Esophagus muscularis mucosa (tissue), 4 donors: Measurements from ENCODE around the gene DCST2. TPM values are rescaled to one million over a fixed set of nuclear protein-coding genes. Genes with fewer than 3 reads are reported as not detected.

Experiments used
- DNase-seq: peaks from one replicate; pipeline ENCODE4 v3.0.0-alpha.2; 2017; ENCODE audit errors: extremely low spot score
- H3K27ac ChIP-seq, 4 donors: fragments of 200-600 bp; sonication (generic); replicated peaks in 1 of 4; 1 replicate in 3 of 4; 2 replicates in 1 of 4; pipeline ENCODE4 v1.5.1; 2016 to 2019; ENCODE audit warnings: mild to moderate bottlenecking in 1 of 4
- H3K27me3 ChIP-seq, 4 donors: fragments of 200-600 bp; sonication (generic); one replicate each; pipeline versions ENCODE4 v1.5.1 to v1.6.0; 2016 to 2019
- H3K36me3 ChIP-seq, 4 donors: fragments of 200-600 bp; sonication (generic); one replicate each; pipeline ENCODE4 v1.5.1; 2016 to 2019
- H3K4me1 ChIP-seq, 4 donors: fragments of 200-600 bp; sonication (generic); one replicate each; pipeline ENCODE4 v1.5.1; 2016 to 2019
- H3K4me3 ChIP-seq, 4 donors: fragments of 200-600 bp; sonication (generic); 1 replicate in 2 of 4; 2 replicates in 2 of 4; pipeline ENCODE4 v1.5.1; 2016 to 2019; ENCODE audit warnings: mild to moderate bottlenecking in 4 of 4, moderate library complexity in 1 of 4
- H3K9me3 ChIP-seq, 4 donors: fragments of 200-600 bp; sonication (generic); 1 replicate in 3 of 4; 2 replicates in 1 of 4; pipeline ENCODE4 v1.5.1; 2016 to 2019
- EP300 ChIP-seq: sonication (generic); formaldehyde crosslinking; IDR thresholded peaks from one replicate; pipeline ENCODE4 v1.6.1; 2017; ENCODE audit warnings: antibody characterized with exemption
- POLR2A ChIP-seq: fragments of 450-650 bp; IDR thresholded peaks from one replicate; pipeline ENCODE4 v1.6.1; 2017; ENCODE audit warnings: antibody characterized with exemption, moderate library complexity, mild to moderate bottlenecking, low read depth
- POLR2AphosphoS5 ChIP-seq, 2 donors: sonication (generic); formaldehyde crosslinking; IDR thresholded peaks; one replicate each; pipeline ENCODE4 v1.6.1; 2017; ENCODE audit warnings: antibody characterized with exemption in 2 of 2
- WGBS: methylation state at CpG from one replicate; pipeline ENCODE4 v1.1.5; 2018; 5-methylcytosine and 5-hydroxymethylcytosine counted together
- intact Hi-C: fragments of 100-400 bp; cut with DNase I; formaldehyde crosslinking; loops from one replicate; pipeline ENCODE4 v1.15.1; 2023
- total RNA-seq, 4 donors: library from RNA; depleted of rRNA; stranded (reverse); fragments of >200 nt; gene quantifications; one replicate each; pipeline versions ENCODE4 v1.1.0 to v1.2.1, GENCODE V29; 2016
- TF ChIP-seq, protein P1 (sequence below), 3 experiments: fragments of 200-600 bp in 2 of 3; fragments of 450-650 bp in 1 of 3; sonication (generic) in 2 of 3; IDR thresholded peaks; one replicate each; pipeline ENCODE4 v1.5.1; 2017 to 2019; ENCODE audit warnings: antibody characterized with exemption in 3 of 3, mild to moderate bottlenecking in 2 of 3, moderate library complexity in 1 of 3

The DCST2 gene
- total RNA-seq, 4 donors from 2014 or later: 0.11 to 0.19 TPM; not detected in 2

GRCh38 chr1:155023627-155024026, 10.0 kb downstream of the DCST2 start:
- TF ChIP-seq, protein P1, sequence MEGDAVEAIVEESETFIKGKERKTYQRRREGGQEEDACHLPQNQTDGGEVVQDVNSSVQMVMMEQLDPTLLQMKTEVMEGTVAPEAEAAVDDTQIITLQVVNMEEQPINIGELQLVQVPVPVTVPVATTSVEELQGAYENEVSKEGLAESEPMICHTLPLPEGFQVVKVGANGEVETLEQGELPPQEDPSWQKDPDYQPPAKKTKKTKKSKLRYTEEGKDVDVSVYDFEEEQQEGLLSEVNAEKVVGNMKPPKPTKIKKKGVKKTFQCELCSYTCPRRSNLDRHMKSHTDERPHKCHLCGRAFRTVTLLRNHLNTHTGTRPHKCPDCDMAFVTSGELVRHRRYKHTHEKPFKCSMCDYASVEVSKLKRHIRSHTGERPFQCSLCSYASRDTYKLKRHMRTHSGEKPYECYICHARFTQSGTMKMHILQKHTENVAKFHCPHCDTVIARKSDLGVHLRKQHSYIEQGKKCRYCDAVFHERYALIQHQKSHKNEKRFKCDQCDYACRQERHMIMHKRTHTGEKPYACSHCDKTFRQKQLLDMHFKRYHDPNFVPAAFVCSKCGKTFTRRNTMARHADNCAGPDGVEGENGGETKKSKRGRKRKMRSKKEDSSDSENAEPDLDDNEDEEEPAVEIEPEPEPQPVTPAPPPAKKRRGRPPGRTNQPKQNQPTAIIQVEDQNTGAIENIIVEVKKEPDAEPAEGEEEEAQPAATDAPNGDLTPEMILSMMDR (IDR thresholded peaks at IDR 0.05): no peak
- TF ChIP-seq EP300: no peak
- no peak for TF ChIP-seq POLR2A
- TF ChIP-seq POLR2AphosphoS5 (IDR thresholded peaks at IDR 0.05): no peak
- intact Hi-C loops: no loop called here
- DNase-seq: no peak
- no peaks in the 10 kb centered on the region for H3K9me3 ChIP-seq
- no peaks in the 10 kb centered on the region for H3K36me3 ChIP-seq
- H3K27ac ChIP-seq: no peak overlapping the region
- peaks cover 0 to 5% (median under 1%) of the 10 kb centered on the region in 4 donors for H3K4me1 ChIP-seq
- WGBS: 80% methylated on average over 5 of the region's 5 CpGs
- no peak overlapping the region for H3K4me3 ChIP-seq
- no peaks in the 10 kb centered on the region for H3K27me3 ChIP-seq

GRCh38 chr1:155022927-155023236, 10.7 kb downstream of the DCST2 start:
- Histone ChIP-seq H3K27ac (no peak overlapping the region), H3K27me3 (no peaks in the 10 kb centered on the region), H3K9me3 (no peaks in the 10 kb centered on the region), H3K36me3 (no peaks in the 10 kb centered on the region), H3K4me1 (peaks cover 5 to 13% (median 8%) of the 10 kb centered on the region in 4 donors), H3K4me3 (no peak overlapping the region)
- TF ChIP-seq EP300: no peak
- TF ChIP-seq POLR2A: no peak
- TF ChIP-seq, protein P1 (IDR thresholded peaks at IDR 0.05): no peak
- no peak for TF ChIP-seq POLR2AphosphoS5 (IDR thresholded peaks at IDR 0.05)
- WGBS: 72% methylated on average over 4 of the region's 4 CpGs
- no peak for DNase-seq
- intact Hi-C loops: no loop called here

GRCh38 chr1:155022136-155022926, 11.2 kb downstream of the DCST2 start:
- no peak overlapping the region for H3K27ac ChIP-seq
- intact Hi-C loops: no loop called here
- H3K27me3 ChIP-seq: no peaks in the 10 kb centered on the region
- TF ChIP-seq POLR2A (no peak), EP300 (no peak), POLR2AphosphoS5 (IDR thresholded peaks at IDR 0.05) (no peak)
- TF ChIP-seq, protein P1 (IDR thresholded peaks at IDR 0.05): no peak
- H3K36me3 ChIP-seq: no peaks in the 10 kb centered on the region
- H3K9me3 ChIP-seq: no peaks in the 10 kb centered on the region
- peaks cover 8 to 18% (median 14%) of the 10 kb centered on the region in 4 donors for H3K4me1 ChIP-seq
- no peak for DNase-seq
- WGBS: 92% methylated on average over 8 of the region's 8 CpGs
- H3K4me3 ChIP-seq: no peak overlapping the region

- H3K9me3 ChIP-seq: no peaks in the 10 kb centered on the region
- H3K4me3 ChIP-seq: no peak overlapping the region
- H3K4me1 ChIP-seq: peaks cover 16 to 32% (median 25%) of the 10 kb centered on the region in 4 donors
- no peak for TF ChIP-seq EP300
- no peak for TF ChIP-seq POLR2A
- TF ChIP-seq, protein P1 (IDR thresholded peaks at IDR 0.05): no peak
- TF ChIP-seq POLR2AphosphoS5 (IDR thresholded peaks at IDR 0.05): no peak
- H3K27me3 ChIP-seq: no peaks in the 10 kb centered on the region
- peaks cover 7 to 21% (median 15%) of the 10 kb centered on the region in 4 donors for H3K36me3 ChIP-seq
- intact Hi-C loops: loop anchor here (5.0 kb wide), 2 partner anchors 57 to 82 kb away; partner anchors contain the start of genes PMVK and PYGO2
- no peak for DNase-seq
- WGBS: 84% methylated on average over 11 of the region's 11 CpGs
- no peak overlapping the region for H3K27ac ChIP-seq
Measured at GRCh38 chr1:155019377-155020245, 14.0 kb downstream of the DCST2 start.
